HFF-Myc (cell line): Measurements from ENCODE around the gene LTBP2.

Experiments used
- DNase-seq: peaks from one replicate; pipeline ENCODE4 v3.0.0-alpha.2; 2011; ENCODE audit warnings: low read depth; ENCODE audit errors: extremely low read depth
- H3K4me3 ChIP-seq: replicated peaks from 2 replicates; pipeline ENCODE4 v1.5.1; 2011; ENCODE audit warnings: low read depth, mild to moderate bottlenecking, control low read depth, low read length
- TF ChIP-seq, protein P1 (sequence below): IDR thresholded peaks from 2 replicates; pipeline ENCODE4 v1.5.1; 2012; ENCODE audit warnings: mild to moderate bottlenecking, low read depth, low read length, control low read depth; ENCODE audit errors: missing control alignments

LTBP2 gene

DNA sequence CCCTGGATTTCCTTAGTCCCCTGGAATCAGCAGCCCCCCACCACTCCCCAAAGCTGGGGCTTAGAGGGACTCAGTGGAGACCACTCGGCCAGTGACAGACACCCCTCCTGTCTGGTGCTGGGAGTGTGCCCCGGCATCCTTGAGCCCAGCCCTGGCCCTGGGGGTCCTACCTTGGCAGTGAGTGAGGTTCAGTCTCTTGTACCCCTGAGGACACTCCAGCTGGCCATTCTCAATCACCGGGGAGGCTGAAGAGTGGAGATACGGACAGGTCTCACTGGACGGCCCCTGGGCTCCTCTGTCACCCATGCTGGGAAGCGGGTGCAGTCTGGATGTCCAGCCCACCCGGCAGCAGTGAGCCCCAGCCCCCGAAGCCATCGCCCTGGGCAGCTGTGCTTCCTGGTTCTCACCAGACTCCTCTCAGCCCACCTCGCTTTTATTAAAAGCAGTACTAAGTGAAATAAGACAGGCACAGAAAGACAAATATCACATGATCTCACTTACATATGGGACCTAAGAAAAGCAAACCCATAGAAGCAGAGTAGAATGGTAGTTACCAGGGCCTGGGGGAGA lies 76.2 kb downstream of the LTBP2 start:
- TF ChIP-seq, protein P1, sequence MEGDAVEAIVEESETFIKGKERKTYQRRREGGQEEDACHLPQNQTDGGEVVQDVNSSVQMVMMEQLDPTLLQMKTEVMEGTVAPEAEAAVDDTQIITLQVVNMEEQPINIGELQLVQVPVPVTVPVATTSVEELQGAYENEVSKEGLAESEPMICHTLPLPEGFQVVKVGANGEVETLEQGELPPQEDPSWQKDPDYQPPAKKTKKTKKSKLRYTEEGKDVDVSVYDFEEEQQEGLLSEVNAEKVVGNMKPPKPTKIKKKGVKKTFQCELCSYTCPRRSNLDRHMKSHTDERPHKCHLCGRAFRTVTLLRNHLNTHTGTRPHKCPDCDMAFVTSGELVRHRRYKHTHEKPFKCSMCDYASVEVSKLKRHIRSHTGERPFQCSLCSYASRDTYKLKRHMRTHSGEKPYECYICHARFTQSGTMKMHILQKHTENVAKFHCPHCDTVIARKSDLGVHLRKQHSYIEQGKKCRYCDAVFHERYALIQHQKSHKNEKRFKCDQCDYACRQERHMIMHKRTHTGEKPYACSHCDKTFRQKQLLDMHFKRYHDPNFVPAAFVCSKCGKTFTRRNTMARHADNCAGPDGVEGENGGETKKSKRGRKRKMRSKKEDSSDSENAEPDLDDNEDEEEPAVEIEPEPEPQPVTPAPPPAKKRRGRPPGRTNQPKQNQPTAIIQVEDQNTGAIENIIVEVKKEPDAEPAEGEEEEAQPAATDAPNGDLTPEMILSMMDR: no peak
- DNase-seq: no peak
- no peak overlapping the region for H3K4me3 ChIP-seq

DNA sequence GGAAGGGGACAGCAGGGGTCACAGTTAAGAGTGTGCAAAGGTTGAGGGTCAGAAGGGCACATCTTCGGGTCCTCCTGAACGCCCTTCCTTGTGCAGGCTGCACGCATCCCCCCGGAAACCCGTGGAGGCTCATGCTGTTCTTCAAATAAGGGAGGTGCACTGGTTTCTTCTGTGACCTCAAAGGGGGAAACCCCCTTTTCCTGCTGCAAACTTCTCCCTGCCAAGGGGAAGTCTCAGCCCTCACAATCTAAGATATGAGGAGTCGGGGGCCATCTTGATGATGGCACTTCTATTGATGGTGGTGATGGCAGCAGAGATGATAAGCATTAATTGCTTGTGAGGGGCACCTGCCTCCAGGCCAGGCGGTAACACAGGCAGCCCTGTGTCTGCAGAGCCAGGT lies 78.5 kb downstream of the LTBP2 start:
- no peak overlapping the region for H3K4me3 ChIP-seq
- DNase-seq: no peak
- TF ChIP-seq, protein P1: no peak

DNA sequence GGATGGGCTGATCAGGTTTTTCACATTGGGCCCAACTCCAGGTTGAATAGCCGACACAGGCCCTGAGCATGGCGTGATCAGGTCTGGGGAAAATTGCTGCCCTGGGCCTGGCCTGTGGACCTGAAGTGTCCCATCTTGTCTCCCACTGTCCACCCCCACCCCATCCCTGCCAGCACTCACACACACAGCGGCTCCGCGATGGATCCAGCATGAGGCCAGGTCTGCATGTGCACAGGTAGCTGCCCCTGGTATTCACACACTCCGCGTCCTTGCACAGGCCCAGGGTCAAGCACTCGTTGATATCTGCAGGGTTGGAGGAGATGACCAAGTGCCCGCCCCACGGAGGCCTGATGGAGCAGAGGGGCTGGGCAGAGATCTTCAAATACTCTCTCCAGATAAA lies 79.8 kb downstream of the LTBP2 start:
- no peak for DNase-seq
- TF ChIP-seq, protein P1: no peak
- no peak overlapping the region for H3K4me3 ChIP-seq

DNA sequence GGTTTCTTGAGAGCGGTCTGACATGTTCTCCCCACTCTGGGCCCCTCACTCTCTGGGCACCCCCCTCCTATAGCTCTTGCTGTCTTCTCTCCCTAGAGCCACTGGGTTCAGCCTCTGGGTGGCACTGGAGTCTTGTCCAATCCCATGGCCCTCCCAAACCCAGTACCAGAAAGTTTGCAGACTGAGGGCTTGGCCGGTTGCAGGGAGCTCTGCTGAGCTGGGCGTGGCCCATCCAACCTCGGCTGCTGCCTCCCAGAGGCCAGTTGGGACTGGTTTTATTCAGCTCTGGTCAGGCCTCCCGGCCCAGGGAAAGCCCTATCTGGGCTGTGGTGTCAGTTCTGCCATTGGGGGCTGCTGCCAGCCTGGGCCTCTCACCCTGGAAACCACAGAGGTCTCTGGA lies 80.6 kb downstream of the LTBP2 start:
- TF ChIP-seq, protein P1: peak; percentile 18
- H3K4me3 ChIP-seq: no peak overlapping the region
- DNase-seq: peak; percentile 22

DNA sequence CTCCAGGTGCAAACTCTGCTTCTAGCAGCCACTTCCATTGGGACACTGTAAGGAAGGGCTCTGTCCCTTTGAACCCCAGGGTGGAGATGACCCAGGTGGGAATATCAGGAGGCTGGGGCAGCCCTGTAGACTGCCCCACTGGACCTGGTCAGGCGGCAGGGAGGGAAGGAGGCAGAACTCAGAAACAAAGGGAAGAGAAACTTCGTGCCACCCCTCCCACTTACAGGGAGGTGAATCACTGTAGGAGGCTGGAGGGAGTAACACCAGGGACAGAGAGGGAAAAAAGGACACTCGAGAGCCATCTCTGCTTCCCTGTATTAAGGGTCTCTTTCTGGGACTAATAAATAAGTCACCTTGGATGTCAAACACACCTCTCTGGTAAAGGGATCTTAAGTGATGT lies 81.0 kb downstream of the LTBP2 start:
- H3K4me3 ChIP-seq: no peak overlapping the region
- TF ChIP-seq, protein P1: no peak
- no peak for DNase-seq

DNA sequence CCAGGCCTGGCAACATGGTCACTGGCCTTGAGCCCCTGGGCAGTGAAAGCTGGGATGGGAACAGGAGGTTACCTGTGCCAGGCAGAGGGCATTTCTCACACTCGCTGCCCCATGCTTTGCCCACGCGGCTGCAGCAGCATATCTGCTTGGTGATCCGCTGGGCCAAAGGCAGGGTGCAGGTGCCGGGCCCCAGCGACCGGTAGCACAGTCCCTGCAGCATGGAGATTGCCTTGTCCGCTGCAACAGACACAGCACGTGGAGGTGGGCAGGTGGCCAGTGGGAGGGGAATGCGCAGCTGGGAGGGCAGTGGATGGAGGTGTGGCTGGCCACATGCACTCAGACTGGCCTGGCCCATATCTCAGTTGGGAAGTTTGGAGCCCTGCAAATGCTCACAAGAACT lies 83.2 kb downstream of the LTBP2 start:
- TF ChIP-seq, protein P1: no peak
- no peak for DNase-seq

DNA sequence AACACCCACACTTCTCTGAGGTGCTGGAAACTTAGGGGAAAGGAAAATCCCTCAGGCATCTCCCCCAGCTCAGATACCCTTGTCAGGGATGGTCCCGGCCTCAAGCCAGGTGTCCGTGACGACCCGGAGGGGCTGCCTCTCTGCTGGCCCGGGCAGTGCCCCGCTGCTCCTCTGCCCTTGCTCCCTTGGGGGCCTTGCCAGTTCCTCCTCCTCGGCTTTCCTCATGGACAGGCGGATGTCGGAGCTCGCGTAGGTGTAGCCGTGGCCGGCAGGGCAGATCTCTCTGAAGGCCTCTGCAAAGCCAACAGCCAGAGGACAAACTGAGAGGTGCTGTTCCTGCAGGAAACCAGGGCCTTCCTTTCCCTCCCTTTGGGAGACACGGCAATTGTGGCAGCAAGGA lies 83.6 kb downstream of the LTBP2 start:
- H3K4me3 ChIP-seq: no peak overlapping the region
- DNase-seq: no peak
- TF ChIP-seq, protein P1: no peak

More for the DNA sequence above, 83.2 kb downstream of the LTBP2 start:
- no peak overlapping the region for H3K4me3 ChIP-seq
